Measurements from ENCODE around the gene IFT57.

DNA sequence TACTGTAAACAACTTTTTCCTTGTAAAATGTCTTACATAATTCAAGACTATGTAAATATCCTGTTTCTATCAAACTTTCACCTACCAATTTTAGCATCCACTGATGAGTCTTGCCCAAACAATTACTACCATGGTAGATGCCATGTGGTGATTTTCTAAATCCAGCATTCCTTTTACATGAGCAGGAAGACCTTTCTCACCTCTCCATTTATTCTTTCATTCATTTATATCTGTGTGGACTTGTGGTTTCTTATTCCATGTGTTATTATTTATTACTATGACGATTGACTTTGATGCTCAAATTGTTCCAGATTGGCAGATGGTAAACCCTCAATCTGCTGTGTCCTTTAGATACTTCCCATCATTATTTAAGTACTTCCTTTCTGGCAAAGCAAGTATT, 62.4 kb downstream of the IFT57 start:
- TF ChIP-seq, protein P1, sequence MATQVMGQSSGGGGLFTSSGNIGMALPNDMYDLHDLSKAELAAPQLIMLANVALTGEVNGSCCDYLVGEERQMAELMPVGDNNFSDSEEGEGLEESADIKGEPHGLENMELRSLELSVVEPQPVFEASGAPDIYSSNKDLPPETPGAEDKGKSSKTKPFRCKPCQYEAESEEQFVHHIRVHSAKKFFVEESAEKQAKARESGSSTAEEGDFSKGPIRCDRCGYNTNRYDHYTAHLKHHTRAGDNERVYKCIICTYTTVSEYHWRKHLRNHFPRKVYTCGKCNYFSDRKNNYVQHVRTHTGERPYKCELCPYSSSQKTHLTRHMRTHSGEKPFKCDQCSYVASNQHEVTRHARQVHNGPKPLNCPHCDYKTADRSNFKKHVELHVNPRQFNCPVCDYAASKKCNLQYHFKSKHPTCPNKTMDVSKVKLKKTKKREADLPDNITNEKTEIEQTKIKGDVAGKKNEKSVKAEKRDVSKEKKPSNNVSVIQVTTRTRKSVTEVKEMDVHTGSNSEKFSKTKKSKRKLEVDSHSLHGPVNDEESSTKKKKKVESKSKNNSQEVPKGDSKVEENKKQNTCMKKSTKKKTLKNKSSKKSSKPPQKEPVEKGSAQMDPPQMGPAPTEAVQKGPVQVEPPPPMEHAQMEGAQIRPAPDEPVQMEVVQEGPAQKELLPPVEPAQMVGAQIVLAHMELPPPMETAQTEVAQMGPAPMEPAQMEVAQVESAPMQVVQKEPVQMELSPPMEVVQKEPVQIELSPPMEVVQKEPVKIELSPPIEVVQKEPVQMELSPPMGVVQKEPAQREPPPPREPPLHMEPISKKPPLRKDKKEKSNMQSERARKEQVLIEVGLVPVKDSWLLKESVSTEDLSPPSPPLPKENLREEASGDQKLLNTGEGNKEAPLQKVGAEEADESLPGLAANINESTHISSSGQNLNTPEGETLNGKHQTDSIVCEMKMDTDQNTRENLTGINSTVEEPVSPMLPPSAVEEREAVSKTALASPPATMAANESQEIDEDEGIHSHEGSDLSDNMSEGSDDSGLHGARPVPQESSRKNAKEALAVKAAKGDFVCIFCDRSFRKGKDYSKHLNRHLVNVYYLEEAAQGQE (IDR thresholded peaks at IDR 0.05; ENCODE audit: borderline replicate concordance) = no peak
- no peak for TF ChIP-seq EP300 (conservative IDR thresholded peaks at IDR 0.05; ENCODE audit: poor library complexity, severe bottlenecking)
- TF ChIP-seq, protein P2, sequence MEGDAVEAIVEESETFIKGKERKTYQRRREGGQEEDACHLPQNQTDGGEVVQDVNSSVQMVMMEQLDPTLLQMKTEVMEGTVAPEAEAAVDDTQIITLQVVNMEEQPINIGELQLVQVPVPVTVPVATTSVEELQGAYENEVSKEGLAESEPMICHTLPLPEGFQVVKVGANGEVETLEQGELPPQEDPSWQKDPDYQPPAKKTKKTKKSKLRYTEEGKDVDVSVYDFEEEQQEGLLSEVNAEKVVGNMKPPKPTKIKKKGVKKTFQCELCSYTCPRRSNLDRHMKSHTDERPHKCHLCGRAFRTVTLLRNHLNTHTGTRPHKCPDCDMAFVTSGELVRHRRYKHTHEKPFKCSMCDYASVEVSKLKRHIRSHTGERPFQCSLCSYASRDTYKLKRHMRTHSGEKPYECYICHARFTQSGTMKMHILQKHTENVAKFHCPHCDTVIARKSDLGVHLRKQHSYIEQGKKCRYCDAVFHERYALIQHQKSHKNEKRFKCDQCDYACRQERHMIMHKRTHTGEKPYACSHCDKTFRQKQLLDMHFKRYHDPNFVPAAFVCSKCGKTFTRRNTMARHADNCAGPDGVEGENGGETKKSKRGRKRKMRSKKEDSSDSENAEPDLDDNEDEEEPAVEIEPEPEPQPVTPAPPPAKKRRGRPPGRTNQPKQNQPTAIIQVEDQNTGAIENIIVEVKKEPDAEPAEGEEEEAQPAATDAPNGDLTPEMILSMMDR (IDR thresholded peaks at IDR 0.05; ENCODE audit: poor library complexity, severe bottlenecking) = no peak

Measured in neural cell (in vitro differentiated cells).